Right forelimb (tissue), 1 donor: ENCODE data around the gene RAB11FIP3.
"Not testable (repeated sequence)": the region's sequence is repeated elsewhere in the genome, so short reads cannot be mapped to it uniquely, and the experiment has no call there.

ENCODE experiments used
- DNase-seq: peaks from one replicate; pipeline ENCODE4 v3.0.0-alpha.2; 2018

The RAB11FIP3 gene

GRCh38 chr16:469459-469858 is 44.0 kb downstream of the RAB11FIP3 start:
- DNase-seq = not testable (repeated sequence)

GRCh38 chr16:470418-470817 is 45.0 kb downstream of the RAB11FIP3 start:
- DNase-seq = no peak

- peak; percentile 63 for DNase-seq
Measured at GRCh38 chr16:471353-472198, 46.1 kb downstream of the RAB11FIP3 start.

GRCh38 chr16:472199-472504 is 46.7 kb downstream of the RAB11FIP3 start:
- no peak for DNase-seq

GRCh38 chr16:473046-474043 is 47.9 kb downstream of the RAB11FIP3 start:
- DNase-seq = no peak

GRCh38 chr16:474420-475122 is 49.1 kb downstream of the RAB11FIP3 start:
- no peak for DNase-seq

GRCh38 chr16:476039-476438 is 50.6 kb downstream of the RAB11FIP3 start:
- no peak for DNase-seq

GRCh38 chr16:477301-478157 is 52.1 kb downstream of the RAB11FIP3 start:
- DNase-seq = no peak

GRCh38 chr16:478287-478686 is 52.8 kb downstream of the RAB11FIP3 start:
- DNase-seq = not testable (repeated sequence)

- no peak for DNase-seq
Measured at GRCh38 chr16:482468-483185, 57.2 kb downstream of the RAB11FIP3 start.

- DNase-seq = no peak
Measured at GRCh38 chr16:483341-484075, 58.1 kb downstream of the RAB11FIP3 start.

GRCh38 chr16:489606-490005 is 64.2 kb downstream of the RAB11FIP3 start:
- DNase-seq = no peak

- DNase-seq = no peak
Measured at GRCh38 chr16:490768-491167, 65.3 kb downstream of the RAB11FIP3 start.

GRCh38 chr16:491220-491919 is 65.9 kb downstream of the RAB11FIP3 start:
- no peak for DNase-seq

- peak; percentile 60 for DNase-seq
Measured at GRCh38 chr16:492211-492875, 66.9 kb downstream of the RAB11FIP3 start.

- not testable (repeated sequence) for DNase-seq
Measured at GRCh38 chr16:494676-495075, 69.2 kb downstream of the RAB11FIP3 start.

- no peak for DNase-seq
Measured at GRCh38 chr16:495127-495748, 69.8 kb downstream of the RAB11FIP3 start.

- no peak for DNase-seq
Measured at GRCh38 chr16:496097-496886, 70.8 kb downstream of the RAB11FIP3 start.
